ENCODE results near the gene RELN. TPM values are rescaled to one million over a fixed set of nuclear protein-coding genes. Genes with fewer than 3 reads are reported as not detected.
A peak's percentile ranks its signal among the peaks of the same experiment; 100 is the strongest.

RELN gene
- total and polyA plus RNA-seq, 11 donors: 0.16 to 3.5 (median 1.3) TPM

- Histone ChIP-seq H3K36me3 (no peaks in the 10 kb centered on the region), H3K4me3 (peak overlapping the region in 11 of 12 donors; percentile 12 to 38 (median 31)), H3K9me3 (no peaks in the 10 kb centered on the region), H3K27ac (no peak overlapping the region), H3K4me1 (peaks cover 0 to 12% (median 5%) of the 10 kb centered on the region in 12 donors), H3K27me3 (peaks cover 10 to 62% (median 25%) of the 10 kb centered on the region in 9 donors)
- WGBS, 4 donors: 2 to 11% (median 4%) methylated on average over 40 to 48 of the region's 48 CpGs
- peak in 2 of 4 donors; percentile 22 for ATAC-seq
- TF ChIP-seq POLR2A (IDR thresholded peaks at IDR 0.05): no peak
- TF ChIP-seq, protein P1, sequence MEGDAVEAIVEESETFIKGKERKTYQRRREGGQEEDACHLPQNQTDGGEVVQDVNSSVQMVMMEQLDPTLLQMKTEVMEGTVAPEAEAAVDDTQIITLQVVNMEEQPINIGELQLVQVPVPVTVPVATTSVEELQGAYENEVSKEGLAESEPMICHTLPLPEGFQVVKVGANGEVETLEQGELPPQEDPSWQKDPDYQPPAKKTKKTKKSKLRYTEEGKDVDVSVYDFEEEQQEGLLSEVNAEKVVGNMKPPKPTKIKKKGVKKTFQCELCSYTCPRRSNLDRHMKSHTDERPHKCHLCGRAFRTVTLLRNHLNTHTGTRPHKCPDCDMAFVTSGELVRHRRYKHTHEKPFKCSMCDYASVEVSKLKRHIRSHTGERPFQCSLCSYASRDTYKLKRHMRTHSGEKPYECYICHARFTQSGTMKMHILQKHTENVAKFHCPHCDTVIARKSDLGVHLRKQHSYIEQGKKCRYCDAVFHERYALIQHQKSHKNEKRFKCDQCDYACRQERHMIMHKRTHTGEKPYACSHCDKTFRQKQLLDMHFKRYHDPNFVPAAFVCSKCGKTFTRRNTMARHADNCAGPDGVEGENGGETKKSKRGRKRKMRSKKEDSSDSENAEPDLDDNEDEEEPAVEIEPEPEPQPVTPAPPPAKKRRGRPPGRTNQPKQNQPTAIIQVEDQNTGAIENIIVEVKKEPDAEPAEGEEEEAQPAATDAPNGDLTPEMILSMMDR (IDR thresholded peaks at IDR 0.05): no peak
- DNase-seq: peak in 1 of 5 donors; percentile 22
- intact Hi-C loops (cut with DNase I): loop anchor here in 1 of 10 donors (5.0 kb wide), 1 partner anchor 712 kb away; no protein-coding TSS in a partner anchor
Measured at GRCh38 chr7:103445228-103446048, 544.0 kb downstream of the RELN start.

DNA sequence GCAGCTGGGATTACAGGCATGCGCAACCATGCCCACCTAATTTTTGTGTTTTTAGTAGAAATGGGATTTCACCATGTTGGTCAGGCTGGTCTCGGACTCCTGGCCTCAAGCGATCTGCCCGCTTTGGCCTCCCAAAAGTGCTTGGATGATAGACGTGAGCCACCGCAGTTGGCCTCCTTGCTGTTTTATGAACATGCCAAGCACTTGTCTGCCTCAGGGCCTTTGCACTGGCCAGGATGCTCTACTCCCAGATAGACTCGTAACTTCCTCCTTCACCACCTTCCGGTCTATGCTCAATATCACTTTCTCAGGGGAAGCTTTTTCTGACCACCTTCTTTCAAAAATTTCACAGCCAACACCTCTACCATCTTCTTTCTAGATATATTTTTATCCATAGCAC lies 549.8 kb downstream of the RELN start:
- no peak overlapping the region for H3K4me3 ChIP-seq
- peaks cover 0 to 39% (median 7%) of the 10 kb centered on the region in 9 donors for H3K27me3 ChIP-seq
- no peaks in the 10 kb centered on the region for H3K4me1 ChIP-seq
- ATAC-seq (no peak), DNase-seq (no peak)
- no peaks in the 10 kb centered on the region for H3K36me3 ChIP-seq
- TF ChIP-seq, protein P1 (IDR thresholded peaks at IDR 0.05): no peak
- TF ChIP-seq POLR2A (IDR thresholded peaks at IDR 0.05): no peak
- 88 to 97% (median 91%) methylated on average over 8 of the region's 8 CpGs for WGBS, 4 donors
- H3K9me3 ChIP-seq: no peaks in the 10 kb centered on the region
- H3K27ac ChIP-seq: no peak overlapping the region
- intact Hi-C loops (cut with DNase I): no loop called here

DNA sequence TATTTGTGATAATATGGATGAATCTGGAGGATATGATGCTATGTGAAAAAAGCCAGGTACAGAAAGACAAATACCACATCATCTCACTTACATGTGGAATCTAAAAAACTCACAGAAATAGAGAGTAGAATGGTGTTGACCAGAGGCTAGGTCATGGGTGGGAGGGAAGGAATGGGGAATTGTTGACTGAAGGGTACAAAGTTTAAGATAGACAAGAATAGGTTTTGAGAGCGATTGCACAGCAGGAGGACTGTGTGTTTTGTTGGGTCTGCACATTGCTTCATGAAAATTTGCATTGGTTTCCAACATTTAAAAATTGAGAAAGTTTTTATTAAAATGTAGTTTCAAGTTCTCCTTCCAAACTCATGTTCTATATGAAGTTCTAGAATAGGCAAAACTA lies 551.8 kb downstream of the RELN start:
- no peak overlapping the region for H3K4me3 ChIP-seq
- H3K9me3 ChIP-seq: peaks cover 0 to 6% (median 0%) of the 10 kb centered on the region in 12 donors
- intact Hi-C loops (cut with DNase I): no loop called here
- peaks cover 0 to 22% (median 0%) of the 10 kb centered on the region in 9 donors for H3K27me3 ChIP-seq
- ATAC-seq (no peak), DNase-seq (no peak)
- H3K36me3 ChIP-seq: no peaks in the 10 kb centered on the region
- no peak overlapping the region for H3K27ac ChIP-seq
- H3K4me1 ChIP-seq: no peaks in the 10 kb centered on the region
- WGBS, 4 donors: 33 to 86% (median 64%) methylated on average over 1 of the region's 1 CpG
- TF ChIP-seq, protein P1 (IDR thresholded peaks at IDR 0.05): no peak
- TF ChIP-seq POLR2A (IDR thresholded peaks at IDR 0.05): no peak

- ATAC-seq (no peak), DNase-seq (no peak)
- Histone ChIP-seq H3K9me3 (peaks cover 0 to 6% (median 0%) of the 10 kb centered on the region in 12 donors), H3K4me3 (no peak overlapping the region), H3K4me1 (no peaks in the 10 kb centered on the region), H3K27me3 (peaks cover 0 to 20% (median 0%) of the 10 kb centered on the region in 9 donors), H3K36me3 (no peaks in the 10 kb centered on the region), H3K27ac (no peak overlapping the region)
- intact Hi-C loops (cut with DNase I): no loop called here
- no peak for TF ChIP-seq POLR2A (IDR thresholded peaks at IDR 0.05)
- TF ChIP-seq, protein P1 (IDR thresholded peaks at IDR 0.05): no peak
- 72 to 88% (median 83%) methylated on average over 1 of the region's 1 CpG for WGBS, 4 donors
Measured at GRCh38 chr7:103432712-103433111, 556.7 kb downstream of the RELN start.

All from heart left ventricle (tissue), 16 donors.